ENCODE measurements around the gene SNTG2.

The SNTG2 gene

GRCh38 chr2:1249897-1250687 is 299.4 kb downstream of the SNTG2 start:
- DNase-seq = no peak

- no peak for DNase-seq
Observed at GRCh38 chr2:1251520-1251919, 300.9 kb downstream of the SNTG2 start.

DNA sequence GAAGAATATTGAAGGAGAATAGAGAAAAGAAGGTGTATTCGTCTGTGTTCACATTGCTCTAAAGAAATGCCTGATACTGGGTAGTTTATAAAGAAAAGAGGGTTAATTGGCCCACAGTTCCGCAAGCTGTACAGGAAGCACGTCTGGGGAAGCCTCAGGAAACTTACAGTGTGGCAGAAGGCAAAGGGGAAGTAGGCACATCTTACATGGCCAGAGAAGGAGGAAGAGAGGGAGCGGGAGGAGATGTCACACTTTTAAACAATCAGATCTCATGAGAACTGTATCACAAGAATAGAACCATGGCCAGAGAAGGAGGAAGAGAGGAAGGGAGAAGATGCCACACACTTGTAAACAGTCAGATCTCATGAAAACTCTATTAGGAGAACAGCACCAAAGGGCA is 303.0 kb downstream of the SNTG2 start:
- DNase-seq = no peak

DNA sequence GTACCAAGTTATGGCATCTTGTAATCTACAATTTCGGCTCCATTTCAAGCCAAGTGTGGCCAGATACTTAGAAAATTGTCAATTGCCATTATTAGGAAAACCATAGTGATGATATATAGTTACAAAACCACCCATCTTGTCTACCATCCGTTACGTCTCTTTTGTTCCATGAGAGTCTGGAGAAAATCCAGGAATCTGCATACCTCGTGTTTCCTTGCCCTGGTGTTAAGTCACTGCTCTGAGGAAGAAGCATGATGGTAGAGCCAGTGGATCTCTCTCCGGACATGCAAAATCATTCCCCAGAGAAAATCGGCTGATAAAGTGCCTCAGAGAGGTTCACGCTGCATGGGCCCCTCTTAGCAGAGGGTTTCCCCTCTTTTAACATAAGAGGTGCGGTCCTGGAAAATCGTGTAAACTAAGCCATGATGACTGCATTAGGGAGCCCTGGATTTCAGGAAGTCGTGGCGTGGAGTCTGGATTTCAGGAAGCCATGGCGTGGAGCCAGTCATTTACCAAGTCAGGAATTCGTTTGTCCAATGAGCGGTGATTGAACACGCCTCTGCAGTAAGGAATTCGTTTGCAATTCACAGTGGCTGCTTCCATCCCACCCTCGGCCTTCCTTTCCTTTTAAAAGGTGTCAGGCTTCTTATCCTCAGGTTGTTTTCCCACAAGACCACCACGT is 304.2 kb downstream of the SNTG2 start:
- DNase-seq = no peak

- DNase-seq = no peak
Observed at GRCh38 chr2:1256632-1257324, 306.1 kb downstream of the SNTG2 start.

GRCh38 chr2:1257334-1257733 is 306.7 kb downstream of the SNTG2 start:
- DNase-seq = no peak

GRCh38 chr2:1259746-1260145 is 309.1 kb downstream of the SNTG2 start:
- DNase-seq = no peak

DNA sequence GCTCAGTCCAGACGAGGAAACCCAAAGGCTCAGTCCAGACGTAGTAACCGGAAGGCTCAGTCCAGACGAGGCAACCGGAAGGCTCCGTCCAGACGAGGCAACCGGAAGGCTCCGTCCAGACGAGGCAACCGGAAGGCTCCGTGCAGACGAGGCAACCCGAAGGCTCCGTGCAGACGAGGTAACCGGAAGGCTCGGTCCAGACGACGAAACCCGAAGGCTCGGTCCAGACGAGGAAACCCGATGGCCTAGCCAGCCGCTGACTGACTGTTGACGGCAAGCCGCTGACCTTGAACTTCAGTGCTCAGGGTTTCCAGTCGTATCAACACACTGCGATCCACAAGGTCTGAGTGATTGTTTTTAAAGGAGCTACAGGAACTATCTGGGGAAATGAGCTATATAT is 312.0 kb downstream of the SNTG2 start:
- DNase-seq = no peak

DNA sequence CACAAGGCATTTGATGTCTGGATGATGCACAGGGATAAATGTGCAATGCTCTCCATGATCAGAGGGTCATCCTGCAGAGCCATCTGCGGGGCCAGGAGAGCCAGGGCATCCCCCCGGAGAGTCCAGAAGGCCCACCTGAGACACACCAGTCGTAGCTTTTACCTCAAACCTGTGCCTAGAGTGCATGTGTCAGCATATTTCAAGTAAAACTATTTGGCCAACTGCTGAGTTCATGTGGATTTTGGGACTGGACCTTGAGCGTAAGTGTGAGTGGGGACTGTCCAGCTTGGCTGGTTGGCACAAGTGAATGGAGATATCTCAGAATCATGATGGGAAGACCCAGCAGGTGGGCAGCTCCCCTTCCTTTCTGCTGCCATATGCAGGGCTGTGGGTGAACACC is 314.8 kb downstream of the SNTG2 start:
- no peak for DNase-seq

DNA sequence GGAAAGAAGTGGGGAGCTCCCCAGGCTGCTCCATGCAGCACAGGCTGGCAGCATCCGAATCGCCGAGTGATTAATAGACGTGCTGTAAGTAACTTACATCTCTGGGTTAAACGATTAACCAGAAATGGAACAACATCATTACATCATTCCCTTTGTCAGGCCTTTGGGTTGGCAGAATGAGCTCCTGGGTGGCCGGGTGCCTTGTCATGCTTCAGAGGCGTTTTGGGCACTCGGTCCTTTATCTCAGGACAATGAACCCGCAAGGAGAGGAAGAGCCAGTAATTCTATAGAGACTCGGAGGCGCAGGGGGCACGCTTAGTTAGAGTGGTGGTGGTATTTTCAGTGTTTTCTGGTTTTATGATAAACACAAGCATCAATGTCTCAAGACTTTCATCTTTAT is 315.7 kb downstream of the SNTG2 start:
- DNase-seq = no peak

DNA sequence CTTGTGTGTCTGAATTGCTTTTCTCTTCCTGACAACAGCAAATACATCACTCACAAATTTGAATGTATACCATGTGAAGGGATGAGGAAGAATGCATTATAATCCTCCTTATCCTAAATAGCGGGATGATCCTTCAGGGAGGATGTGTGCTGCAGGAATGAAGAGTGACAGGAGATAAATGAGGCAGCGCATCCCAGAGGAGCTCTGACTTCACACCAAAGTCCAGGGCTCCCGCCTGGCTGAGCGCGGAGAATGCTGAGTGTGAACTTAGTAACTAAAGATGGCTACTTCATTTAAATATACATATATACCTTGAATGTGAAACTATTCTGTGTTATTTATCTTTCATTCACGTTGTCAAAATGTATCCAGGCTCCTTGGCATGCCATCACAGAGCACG is 317.4 kb downstream of the SNTG2 start:
- DNase-seq = no peak

GRCh38 chr2:1269812-1270211 is 319.2 kb downstream of the SNTG2 start:
- DNase-seq = no peak

- DNase-seq = no peak
Observed at GRCh38 chr2:1272835-1273234, 322.2 kb downstream of the SNTG2 start.

GRCh38 chr2:1277634-1278033 is 327.0 kb downstream of the SNTG2 start:
- no peak for DNase-seq

- DNase-seq = no peak
Observed at GRCh38 chr2:1278125-1278524, 327.5 kb downstream of the SNTG2 start.

GRCh38 chr2:1278861-1279260 is 328.2 kb downstream of the SNTG2 start:
- no peak for DNase-seq

- DNase-seq = no peak
Observed at GRCh38 chr2:1282552-1282951, 331.9 kb downstream of the SNTG2 start.

- DNase-seq = no peak
Observed at GRCh38 chr2:1283020-1283801, 332.6 kb downstream of the SNTG2 start.

GRCh38 chr2:1283871-1284270 is 333.2 kb downstream of the SNTG2 start:
- no peak for DNase-seq

- DNase-seq = no peak
Observed at GRCh38 chr2:1286929-1287328, 336.3 kb downstream of the SNTG2 start.

DNA sequence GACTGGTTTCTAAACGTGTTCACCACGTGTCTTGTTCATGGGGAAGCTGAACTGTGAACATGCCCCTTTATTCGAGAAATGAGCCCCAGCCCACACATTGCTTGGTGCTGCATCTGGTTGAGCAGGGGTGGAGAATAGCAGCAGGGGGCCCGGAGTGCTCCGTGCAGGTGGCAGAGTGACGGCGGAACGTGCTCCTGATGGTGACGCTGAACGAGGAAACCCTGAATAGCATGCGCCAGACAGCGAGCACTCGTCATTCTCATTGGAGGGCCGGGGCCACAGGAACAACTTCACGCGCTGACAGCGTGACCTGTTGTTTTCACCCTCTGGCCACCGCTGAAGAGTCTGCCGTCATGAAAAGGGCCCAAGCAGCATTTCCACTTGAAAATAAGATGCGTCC is 336.8 kb downstream of the SNTG2 start:
- DNase-seq = no peak

DNA sequence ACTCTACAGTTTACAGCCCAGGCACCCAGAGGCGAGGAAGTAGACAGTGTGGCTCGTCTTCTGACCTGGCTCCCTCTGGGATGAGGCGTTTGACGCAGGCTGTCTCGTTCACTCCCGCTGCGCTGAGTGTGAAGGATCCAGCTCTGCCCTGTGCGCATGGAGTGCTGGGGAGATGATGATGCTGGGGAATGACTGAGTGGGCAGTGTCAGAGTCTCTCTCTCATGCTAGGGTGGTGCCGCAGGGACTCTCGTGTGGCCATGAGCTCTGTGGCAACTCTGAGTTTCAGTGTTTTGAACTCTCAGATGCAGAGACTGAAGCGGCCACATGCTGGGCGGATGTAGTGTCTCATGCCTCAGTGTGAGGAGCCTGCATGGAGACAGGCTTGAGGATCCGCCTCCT is 344.3 kb downstream of the SNTG2 start:
- no peak for DNase-seq

DNA sequence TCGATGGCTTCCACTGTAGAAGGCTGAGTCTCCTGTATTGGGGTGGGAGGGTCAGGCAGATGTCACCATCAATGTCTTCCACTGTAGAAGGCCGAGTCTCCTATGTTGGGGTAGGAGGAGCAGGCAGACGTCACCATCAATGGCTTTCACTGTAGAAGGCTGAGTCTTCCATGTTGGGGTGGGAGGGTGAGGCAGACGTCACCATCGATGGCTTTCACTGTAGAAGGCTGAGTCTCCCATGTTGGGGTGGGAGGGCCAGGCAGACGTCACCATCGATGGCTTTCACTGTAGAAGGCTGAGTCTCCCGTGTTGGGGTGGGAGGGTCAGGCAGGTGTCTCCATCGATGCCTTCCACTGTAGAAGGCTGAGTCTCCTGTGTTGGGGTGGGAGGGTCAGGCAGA is 345.1 kb downstream of the SNTG2 start:
- no peak for DNase-seq

Data from NCI-H1694 (cell line).